NCI-H146 (cell line): Measurements from ENCODE around the gene ARHGEF28.

ENCODE experiments used
- DNase-seq: peaks from one replicate; lab custom pipeline; 2025; lab: John Stamatoyannopoulos, UW

ARHGEF28 gene

DNA sequence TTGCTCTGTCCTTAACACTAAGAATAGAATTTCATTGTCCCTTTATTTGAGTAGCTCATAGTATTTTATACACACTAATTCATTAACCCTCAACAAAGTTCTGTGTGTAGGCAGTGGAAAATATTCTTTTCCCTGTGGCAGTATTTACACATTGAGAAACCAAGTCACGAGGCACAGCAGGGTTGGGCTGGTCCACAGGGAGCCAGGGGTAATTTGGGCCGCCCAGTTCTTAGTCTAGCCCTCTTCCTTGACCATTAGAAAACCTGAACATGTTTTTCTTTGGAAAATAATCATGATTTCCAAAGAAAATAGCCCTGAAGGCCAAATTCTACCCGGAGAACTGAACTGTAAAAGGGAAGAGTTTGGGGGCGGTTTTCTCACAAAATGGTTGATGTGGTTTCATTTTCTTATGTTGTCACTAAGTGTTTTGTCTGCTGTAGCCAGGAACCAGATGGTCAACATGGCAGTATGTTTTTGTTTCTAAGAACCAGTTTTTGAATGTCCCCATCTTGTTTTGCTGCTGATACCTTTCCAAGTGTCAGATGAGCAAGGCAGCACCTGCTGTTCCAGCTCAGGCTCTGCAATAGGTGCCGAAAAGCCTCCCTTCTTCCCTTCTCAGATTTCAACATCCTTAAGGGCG, 29.6 kb downstream of the ARHGEF28 start:
- no peak for DNase-seq

DNA sequence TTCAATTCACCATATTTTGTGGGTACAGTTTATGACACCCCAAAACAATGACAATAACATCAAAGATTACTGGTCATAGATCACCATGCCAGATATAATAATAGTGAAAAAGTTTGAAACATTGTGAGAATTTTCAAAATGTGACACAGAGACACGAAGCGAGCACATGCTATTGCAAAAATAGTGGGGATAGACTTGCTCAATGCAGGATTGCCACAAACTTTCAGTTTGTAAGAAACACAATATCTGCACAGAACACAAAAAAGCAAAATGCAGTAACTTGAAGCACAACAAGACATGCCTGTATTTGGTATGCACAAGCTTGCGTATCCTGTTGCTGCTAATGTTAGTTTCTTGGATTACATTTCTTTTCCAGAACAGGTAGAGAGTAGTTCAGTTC, 35.8 kb downstream of the ARHGEF28 start:
- no peak for DNase-seq

DNA sequence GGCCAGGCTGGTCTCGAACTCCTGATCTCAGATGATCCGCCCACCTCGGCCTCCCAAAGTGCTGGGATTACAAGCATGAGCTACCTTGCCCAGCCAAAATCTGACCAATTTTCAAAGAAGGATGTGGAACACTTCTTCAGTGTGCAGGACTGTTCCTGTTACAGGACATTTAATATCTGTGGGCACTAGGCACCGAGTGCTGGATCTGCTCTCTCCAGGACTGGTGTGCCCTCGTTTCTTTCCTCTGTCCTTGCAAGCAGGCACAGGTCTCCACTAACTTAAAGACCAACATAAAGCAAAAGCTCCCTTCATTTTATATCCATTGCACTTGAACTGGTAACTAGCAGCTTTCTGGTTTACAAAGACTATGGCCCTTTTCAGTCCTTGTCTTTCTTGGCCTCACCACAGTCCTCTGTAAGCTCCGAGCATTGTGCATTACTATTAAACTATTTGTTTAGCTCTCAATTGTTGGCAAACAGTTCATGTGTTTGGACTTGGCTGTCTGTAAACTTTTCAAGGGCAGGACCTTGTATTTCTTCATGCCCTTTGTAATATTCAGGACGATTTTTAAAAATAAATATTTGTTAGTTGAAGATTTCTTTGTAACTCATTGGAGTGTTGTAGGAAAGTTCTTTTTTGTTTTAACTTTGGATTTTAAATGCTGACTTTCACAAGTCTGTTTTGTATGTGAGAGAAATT, 37.3 kb downstream of the ARHGEF28 start:
- DNase-seq: no peak

DNA sequence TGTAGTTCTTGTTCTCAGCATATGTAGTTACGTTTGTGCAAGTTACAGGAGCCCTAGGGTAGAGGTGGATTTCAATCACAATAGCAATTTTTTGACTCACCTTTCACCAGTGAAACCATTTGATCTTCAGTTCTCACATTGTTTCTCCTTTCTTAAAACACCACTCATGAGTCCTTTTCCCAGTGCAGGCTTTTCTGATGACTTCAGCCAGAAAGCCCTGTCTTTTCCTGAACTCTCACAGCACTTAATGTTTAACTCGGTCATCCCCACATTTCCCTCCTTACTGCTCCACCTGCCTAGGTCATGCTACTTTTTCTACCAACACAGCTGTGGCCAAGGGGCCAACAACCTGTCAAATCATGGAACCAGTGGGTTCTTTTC, 37.9 kb downstream of the ARHGEF28 start:
- no peak for DNase-seq

DNA sequence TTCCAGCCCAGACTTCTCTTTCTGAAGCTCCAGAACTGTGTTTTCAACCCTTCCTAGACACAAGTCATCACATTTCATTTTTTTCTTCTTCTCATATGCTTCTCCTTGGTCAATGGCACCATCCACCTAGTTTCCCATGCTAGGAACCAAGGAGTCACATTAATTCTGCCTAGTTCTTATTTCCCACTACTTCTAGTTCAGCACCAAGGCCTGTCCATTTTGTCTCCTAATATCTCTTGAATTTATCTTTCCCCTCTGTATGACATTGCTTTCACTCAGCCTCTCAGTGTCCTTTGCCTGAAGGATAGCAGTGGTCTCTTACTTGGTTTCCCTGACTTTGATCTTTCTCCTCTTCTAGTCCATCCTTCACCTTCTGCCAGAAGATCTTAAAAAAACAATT, 38.8 kb downstream of the ARHGEF28 start:
- DNase-seq: no peak

DNA sequence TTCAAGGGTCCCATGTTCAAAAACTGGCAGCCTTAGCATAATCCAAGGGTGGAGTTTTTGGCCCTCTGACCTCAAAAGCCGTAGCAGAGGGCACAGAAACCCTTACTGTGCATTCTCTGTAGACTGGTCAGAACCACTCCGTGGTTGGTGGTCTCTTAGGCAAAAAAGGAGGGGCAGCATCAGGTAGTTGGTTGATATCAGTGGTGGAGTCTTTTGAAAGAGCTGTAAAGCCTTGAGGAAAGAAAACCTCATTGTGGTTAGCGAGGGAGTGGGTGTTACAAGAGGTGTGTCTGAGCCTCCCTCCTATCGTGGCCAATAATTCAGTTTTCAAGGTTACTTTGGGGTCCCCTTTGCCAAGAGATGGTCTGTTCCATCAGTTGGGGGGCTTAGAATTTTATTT, 40.9 kb downstream of the ARHGEF28 start:
- DNase-seq: no peak

DNA sequence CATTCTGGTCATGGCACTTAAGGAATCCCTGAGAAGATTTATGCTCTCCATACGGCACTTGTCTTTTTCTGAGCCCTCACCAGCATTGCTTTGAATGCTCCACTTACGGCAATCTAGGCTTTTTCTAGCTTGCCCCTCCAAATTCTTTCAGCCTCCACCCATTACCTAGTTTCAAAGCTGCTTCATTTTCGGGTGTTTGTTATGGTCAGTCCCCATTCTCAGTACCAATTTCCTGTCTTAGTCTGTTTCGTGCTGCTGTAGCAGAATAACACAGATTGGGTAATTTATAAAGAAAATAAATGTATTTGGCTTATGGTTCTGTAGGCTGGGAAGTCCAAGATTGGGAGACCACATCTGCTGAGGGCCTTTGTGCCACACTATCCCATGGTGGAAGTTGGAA, 42.0 kb downstream of the ARHGEF28 start:
- DNase-seq: no peak

DNA sequence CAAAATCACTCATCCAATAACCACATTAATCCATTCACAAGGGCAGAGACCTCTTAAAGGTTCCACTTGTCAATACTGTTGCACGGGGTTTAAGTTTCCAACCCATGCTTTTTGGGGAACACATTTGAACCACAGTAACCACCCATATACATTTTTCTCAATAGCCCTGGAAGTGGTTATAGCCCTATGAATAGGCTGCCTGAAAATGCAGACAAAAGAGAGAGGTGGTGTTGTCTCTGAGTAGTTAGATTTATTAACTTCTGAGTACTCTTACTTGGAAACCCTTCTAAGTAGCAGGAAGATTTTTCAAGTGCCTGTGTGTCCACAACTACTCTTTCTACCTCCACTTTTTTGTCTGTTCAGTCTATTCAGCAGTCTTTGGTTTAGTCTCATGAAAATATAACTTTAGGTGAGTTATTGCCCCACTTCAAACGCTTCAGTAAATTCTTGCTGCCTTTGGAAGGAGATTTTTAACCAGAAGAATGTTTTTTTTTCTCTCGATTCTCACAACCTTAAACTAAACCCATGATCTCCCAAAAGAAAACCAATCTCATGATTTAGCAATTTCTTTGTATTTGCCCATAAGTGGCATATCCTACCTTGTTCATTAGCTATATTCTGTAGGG, 42.6 kb downstream of the ARHGEF28 start:
- DNase-seq: no peak

DNA sequence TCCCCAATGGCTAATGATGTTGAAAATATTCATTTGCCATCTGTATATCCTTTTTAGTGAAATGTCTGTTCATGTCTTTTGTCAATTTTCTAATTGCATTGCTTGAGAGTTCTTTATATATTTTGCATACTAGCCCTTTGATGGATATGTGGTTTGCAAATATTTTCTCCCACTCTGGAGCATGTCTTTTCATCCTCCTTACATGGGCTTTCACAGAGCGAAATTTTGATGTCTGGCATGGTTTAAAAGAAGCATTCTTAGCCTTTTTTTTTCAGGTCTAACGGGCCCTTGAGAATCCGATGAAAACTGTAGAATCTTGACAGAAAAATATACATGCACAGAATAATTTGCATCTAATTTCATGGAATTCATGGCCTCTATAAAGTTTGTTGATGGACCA, 44.7 kb downstream of the ARHGEF28 start:
- no peak for DNase-seq

DNA sequence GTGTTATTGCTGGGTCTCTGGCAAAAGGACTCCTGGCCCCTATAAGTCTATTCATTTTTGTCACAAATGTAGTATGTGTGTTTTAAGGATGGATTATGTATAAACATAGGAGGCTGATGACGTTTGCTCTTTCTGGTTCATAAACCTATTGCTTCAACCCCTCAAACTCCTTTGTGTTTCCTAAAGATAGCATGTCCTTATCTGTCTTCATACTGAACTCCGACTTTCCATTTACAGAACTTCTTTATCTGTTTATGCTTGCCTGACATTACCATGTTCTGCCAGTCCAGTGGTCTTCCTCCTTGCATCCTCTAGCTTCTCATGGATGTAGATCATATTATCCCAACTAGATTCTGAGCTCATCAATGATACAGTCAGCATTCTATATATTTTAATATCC, 46.1 kb downstream of the ARHGEF28 start:
- no peak for DNase-seq

DNA sequence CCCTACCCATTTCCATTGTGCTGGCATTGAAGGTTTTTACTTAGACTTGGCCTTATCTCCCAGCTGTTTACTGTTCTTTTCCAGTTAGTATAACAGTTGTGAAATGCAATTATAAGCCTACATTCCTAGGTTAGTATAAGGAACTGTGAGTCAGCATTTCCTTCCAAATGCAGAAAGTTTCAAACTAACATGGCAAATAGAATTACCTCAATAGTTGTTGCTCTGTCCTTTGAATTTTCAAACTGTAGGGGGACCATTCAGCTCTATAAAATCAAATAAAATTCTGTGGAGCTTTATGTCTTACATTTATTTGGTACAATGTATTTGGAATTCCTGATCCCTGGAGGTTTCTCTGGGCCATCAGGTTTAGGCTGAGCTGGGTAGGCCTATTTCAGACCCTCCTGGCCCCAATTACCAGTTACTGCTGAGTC, 47.2 kb downstream of the ARHGEF28 start:
- no peak for DNase-seq

DNA sequence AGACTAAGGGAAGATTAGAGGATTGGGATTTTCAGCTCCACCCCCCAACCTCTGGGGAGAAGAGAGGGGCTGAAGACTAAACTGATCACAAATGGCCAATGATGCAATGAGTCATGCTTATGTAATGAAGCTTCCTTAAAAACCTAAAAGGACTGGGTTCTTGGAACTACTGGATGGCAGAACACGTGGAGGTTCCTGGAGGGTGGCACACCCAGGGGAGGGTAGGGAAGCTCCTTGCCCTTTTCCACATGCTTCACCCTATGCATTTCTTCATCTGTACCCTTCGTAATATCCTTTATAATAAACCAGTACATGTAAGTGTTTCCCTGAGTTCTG, 48.6 kb downstream of the ARHGEF28 start:
- DNase-seq: no peak

DNA sequence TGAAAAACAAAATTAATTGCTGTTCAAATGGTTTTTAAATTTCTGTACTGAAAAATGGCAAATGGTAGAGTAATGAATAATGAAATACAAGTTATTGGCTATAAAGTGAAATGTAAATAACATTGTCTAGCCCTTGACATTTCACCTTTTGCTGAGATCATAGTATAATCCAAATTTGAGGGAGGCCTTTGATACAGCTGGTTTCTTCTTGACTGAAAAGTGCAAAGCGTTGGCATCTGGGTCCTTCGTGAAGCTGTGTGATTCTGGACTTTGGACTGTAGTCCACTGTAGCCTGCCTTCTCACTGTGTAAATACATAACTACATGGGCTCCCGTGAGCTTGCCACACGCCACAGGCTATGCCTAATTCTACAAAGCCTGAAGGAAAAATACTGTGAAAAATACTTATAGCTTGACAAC, 52.3 kb downstream of the ARHGEF28 start:
- DNase-seq: peak; percentile 61

DNA sequence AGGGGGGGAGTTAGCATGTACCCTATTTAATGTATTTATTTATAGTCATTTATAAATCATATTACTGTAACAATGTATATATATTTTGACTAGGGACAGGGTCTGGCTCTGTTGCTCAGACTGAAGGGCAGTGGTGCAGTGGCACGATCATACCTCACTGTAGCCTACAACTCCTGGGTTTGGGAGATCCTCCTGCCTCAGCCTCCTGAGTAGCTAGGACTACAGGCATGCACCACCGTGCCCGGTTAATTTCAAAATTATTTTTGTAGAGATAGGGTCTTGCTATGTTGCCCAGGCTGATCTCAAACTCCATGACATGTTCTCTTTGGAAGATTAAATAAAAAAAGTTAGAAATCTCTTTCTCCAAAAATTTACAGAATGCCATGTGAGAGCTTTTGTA, 52.8 kb downstream of the ARHGEF28 start:
- no peak for DNase-seq

DNA sequence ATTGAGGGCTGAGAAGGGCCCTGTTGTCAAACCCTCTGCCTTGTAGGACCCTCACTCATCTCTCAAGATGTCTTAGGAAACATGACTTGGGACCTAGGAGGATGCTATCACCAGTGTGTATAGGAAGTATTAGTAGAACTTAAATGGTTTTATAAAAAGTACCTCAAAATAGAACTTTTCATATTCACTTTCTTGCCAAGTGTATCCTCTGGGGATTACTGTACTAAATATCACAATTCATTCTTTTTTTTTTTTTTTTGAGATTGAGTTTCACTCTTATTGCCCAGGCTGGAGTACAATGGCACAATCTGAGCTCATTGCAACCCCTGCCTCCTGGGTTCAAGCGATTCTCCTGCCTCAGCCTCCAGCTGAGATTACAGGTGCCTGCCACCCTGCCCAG, 56.2 kb downstream of the ARHGEF28 start:
- DNase-seq: no peak

DNA sequence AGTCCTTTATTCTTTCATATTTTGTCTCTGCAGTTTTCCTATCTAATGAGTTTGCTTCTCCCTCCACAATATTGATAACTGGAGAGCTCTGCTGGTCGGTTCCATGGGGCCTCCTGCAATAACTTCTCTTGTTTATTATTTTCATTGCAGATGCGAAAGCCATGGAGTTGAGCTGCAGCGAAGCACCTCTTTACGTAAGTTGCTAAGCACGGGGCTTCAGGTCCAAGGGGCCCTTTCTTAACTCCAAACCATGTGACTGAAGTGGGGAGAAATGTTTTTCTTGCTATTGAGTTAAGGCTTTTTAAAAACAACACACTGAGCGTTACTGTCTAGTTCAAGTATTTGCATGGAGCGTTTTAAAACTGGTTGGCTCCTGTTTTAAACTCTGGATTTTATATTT, 58.7 kb downstream of the ARHGEF28 start:
- DNase-seq: no peak

DNA sequence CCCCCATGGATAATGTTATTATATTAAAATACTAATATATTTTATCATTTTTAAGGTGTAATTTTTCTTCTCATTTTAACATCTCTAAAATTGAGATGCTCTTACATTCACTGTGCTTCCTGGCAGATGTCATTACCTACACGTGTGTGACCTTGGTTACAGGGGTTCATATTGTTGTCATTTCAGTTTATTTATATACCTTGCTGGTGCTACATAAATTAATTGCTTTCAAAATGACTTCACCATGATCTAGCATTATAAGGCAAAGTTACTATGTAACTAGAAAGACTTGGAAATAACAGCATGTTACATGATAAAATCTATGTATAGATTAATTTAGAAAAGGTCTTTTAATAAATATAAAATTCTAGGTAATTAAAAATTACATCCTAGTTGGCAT, 60.9 kb downstream of the ARHGEF28 start:
- DNase-seq: no peak

DNA sequence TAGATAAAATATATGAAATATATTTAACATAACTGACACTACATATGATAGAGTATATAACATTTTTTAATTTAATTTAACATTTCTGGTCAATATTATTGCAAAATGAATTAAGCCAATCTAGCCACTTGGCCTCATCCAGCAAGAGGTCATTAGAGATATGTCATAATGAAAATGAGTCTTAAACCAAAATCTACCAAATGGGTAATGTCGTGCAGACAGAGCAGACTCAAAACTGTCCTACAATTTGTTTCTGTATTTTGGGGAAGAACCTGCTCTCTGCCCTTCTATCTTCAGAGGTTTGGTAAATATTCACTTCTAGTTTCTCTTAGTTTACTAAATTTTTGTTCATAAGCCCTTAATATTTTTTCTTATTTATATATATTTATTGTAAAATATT, 61.4 kb downstream of the ARHGEF28 start:
- DNase-seq: no peak

DNA sequence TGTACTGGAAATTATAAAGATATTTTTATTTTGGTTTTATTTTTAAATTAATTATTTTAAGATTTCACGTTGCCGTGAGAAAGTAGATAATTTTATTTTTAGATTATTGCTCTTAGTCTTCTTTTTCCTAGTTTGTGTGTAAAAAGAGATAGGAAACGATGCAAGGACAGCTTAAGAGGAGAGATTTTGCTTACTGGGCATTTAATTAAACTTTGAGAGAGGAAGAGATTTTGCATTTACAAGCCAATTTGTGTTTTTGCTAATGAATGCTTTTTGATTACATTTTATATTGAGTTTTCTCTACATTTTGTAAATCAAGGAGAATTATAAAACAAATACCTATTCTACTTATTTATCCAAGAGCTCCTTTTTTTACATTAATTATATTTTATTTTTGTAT, 64.0 kb downstream of the ARHGEF28 start:
- no peak for DNase-seq

DNA sequence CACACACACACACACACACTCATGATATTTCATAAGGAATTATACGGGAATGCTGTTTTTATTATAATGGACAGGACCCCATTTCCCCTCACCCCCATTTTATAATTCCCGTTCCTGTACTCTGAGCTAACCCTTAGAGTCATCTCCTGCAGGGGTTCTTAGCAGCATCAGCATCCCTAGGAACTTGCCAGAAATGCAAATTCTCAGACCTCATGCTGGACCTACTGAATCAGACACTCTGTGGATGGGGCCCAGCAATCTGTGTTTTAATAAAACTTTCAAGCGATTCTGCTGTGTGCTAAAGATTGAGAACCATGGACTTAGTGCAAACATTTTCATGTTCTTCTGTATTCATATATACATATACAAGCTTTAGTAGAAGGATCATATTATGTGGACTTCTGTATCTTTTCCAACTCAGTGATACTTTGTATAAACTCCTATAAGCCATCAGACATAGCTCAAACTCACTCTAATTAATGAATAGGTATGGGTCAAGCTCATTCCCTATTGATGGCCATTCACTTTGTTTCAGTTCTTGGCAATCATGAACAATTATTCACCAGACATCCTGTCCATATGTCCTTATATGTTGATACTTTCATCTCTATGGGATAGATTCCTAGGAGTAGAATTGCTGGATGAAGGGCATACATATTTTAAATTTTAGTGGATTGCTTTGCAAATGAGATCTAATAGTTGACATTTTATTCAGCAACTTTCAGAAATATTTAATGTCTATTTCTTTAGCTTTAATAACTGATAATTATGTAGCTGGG, 65.5 kb downstream of the ARHGEF28 start:
- DNase-seq: no peak

DNA sequence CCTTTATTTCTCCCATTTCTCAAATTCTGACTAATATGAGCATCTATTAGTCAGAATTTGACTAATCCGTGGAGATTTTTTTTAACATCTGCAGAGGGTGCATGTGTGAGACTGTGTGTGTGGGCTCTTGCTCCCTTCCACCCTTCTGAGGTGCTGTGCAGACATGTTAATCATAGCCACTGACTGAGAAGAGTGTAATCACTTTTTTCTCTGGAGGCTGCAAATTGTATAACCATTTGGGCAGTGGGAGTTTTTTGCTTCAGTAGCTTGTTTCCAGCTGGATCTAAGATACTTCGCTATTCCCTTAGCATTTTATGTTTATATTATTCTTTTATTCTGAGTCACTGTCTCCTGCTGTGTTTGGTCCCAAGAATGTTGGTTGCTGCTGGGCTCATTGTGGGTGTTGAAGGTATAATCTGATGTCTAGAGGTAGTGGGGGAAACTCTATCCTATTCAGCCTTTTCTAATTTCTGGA, 66.2 kb downstream of the ARHGEF28 start:
- no peak for DNase-seq

DNA sequence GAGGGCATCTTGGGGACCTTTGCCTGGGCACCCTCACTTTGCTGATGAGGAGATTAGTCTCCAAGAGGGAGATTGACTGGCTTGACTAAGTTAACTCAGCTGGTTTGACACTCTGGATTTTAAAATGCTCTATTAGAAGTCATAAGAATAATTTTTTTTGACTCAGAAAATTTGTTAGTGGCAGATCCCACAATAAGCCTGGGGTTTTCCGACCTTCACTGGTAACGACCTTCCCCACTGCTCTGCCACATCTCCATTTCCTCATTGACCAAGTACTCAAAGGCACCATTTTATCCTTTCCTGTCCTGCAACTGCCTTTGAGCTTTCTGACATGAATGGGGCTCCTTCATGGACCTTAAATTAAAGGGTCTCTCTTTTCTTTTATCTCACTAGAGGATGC, 67.0 kb downstream of the ARHGEF28 start:
- no peak for DNase-seq

DNA sequence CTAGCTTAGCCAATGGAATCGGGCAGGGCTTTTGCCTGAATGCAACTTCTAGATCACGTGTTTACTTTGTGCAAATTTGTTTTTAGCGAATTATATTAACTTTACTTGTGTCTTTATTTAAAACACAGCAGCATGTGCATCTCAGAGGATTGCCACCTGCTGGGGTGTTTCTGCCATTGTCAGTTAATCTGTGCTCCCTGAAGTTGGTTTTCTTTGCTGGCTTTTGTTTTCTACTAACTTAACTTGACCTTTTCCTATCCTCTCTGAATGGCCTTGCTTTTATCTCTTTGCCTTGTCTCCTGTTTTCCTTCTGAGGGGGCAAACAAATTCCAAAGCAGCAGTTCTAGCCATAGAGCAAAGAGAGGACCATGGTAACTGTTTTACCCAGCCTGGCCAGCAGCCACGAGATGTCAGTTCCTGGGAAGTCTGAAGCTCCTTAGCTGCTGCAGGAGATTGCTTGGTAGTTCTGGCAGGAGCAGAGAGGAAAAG, 67.6 kb downstream of the ARHGEF28 start:
- DNase-seq: no peak
